T47D (cell line): ENCODE results near the gene INHBC.
"Not testable (repeated sequence)": the region's sequence is repeated elsewhere in the genome, so short reads cannot be mapped to it uniquely, and the experiment has no call there.

Experiments
- DNase-seq, 2 experiments: peaks; one replicate each; pipeline versions ENCODE4 v3.0.0 to v3.0.0-alpha.2; 2011 to 2012; ENCODE audit warnings: low read depth in 1 of 2, low spot score in 1 of 2
- JUND ChIP-seq: IDR thresholded peaks from 2 replicates; pipeline ENCODE4 v1.6.1; 2012; ENCODE audit warnings: low read depth
- in situ Hi-C: cut with HindIII; loops from 2 replicates; pipeline ENCODE4 v1.10.0; 2016; ENCODE audit warnings: low sequenced_read_pairs, low pct_unique_long_range_greater_than_20kb

INHBC gene

GRCh38 chr12:57490126-57490525 lies 55.5 kb downstream of the INHBC start:
- in situ Hi-C loops = no loop called here
- DNase-seq = no peak
- no peak for TF ChIP-seq JUND

GRCh38 chr12:57491393-57492280 lies 57.1 kb downstream of the INHBC start:
- in situ Hi-C loops = no loop called here
- DNase-seq = peak in 1 of 2 experiments; percentile 38
- no peak for TF ChIP-seq JUND

GRCh38 chr12:57495051-57495701 lies 60.6 kb downstream of the INHBC start:
- DNase-seq, in situ Hi-C loops: not testable (repeated sequence)

GRCh38 chr12:57496822-57497221 lies 62.2 kb downstream of the INHBC start:
- TF ChIP-seq JUND = no peak
- in situ Hi-C loops = no loop called here
- DNase-seq = no peak

GRCh38 chr12:57497223-57498131 lies 62.9 kb downstream of the INHBC start:
- in situ Hi-C loops = no loop called here
- no peak for TF ChIP-seq JUND

GRCh38 chr12:57498132-57498502 lies 63.5 kb downstream of the INHBC start:
- no peak for TF ChIP-seq JUND
- in situ Hi-C loops = no loop called here

More at GRCh38 chr12:57497223-57498131, 62.9 kb downstream of the INHBC start:
- DNase-seq = no peak

GRCh38 chr12:57498571-57498970 lies 64.0 kb downstream of the INHBC start:
- DNase-seq = no peak
- in situ Hi-C loops = no loop called here
- TF ChIP-seq JUND = no peak

More at GRCh38 chr12:57498132-57498502, 63.5 kb downstream of the INHBC start:
- DNase-seq = no peak

- TF ChIP-seq JUND = no peak
- no peak for DNase-seq
- in situ Hi-C loops = no loop called here
Observed at GRCh38 chr12:57500213-57500612, 65.6 kb downstream of the INHBC start.
